AG10803 (cell line): Measurements from ENCODE around the gene TAAR5.

Experiments
- DNase-seq: peaks from one replicate; pipeline ENCODE4 v3.0.0; 2010; ENCODE audit warnings: low read depth
- H3K4me3 ChIP-seq: 2 replicates; pipeline ENCODE4 v1.5.1; 2011; ENCODE audit warnings: mild to moderate bottlenecking, low read length, control low read depth
- TF ChIP-seq, protein P1 (sequence below): conservative IDR thresholded peaks from 2 replicates; pipeline ENCODE4 v1.5.1; 2011; ENCODE audit warnings: mild to moderate bottlenecking, low read length, control low read depth, inconsistent platforms

Gene TAAR5

DNA sequence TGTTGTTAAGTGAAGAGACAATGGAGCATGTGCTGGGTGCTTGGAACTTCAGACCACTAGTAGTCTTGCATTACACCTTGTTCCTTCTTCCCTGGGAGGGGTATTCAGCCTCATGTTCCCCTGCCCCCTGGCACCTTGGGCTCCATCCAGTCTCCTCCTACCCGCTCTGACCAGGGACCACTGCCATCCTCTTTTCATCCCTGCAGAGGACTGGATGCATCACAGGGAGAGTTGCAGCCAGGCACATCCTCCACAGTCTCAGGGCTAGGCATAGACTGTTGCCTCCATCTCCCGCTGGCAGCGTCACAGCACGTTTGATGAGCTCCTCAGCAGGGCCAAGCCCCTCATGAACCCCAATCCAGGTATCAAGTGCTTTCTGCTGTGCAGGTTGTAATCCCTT, 38.3 kb downstream of the TAAR5 start:
- TF ChIP-seq, protein P1, sequence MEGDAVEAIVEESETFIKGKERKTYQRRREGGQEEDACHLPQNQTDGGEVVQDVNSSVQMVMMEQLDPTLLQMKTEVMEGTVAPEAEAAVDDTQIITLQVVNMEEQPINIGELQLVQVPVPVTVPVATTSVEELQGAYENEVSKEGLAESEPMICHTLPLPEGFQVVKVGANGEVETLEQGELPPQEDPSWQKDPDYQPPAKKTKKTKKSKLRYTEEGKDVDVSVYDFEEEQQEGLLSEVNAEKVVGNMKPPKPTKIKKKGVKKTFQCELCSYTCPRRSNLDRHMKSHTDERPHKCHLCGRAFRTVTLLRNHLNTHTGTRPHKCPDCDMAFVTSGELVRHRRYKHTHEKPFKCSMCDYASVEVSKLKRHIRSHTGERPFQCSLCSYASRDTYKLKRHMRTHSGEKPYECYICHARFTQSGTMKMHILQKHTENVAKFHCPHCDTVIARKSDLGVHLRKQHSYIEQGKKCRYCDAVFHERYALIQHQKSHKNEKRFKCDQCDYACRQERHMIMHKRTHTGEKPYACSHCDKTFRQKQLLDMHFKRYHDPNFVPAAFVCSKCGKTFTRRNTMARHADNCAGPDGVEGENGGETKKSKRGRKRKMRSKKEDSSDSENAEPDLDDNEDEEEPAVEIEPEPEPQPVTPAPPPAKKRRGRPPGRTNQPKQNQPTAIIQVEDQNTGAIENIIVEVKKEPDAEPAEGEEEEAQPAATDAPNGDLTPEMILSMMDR = no peak
- no peak overlapping the region for H3K4me3 ChIP-seq
- DNase-seq = no peak

DNA sequence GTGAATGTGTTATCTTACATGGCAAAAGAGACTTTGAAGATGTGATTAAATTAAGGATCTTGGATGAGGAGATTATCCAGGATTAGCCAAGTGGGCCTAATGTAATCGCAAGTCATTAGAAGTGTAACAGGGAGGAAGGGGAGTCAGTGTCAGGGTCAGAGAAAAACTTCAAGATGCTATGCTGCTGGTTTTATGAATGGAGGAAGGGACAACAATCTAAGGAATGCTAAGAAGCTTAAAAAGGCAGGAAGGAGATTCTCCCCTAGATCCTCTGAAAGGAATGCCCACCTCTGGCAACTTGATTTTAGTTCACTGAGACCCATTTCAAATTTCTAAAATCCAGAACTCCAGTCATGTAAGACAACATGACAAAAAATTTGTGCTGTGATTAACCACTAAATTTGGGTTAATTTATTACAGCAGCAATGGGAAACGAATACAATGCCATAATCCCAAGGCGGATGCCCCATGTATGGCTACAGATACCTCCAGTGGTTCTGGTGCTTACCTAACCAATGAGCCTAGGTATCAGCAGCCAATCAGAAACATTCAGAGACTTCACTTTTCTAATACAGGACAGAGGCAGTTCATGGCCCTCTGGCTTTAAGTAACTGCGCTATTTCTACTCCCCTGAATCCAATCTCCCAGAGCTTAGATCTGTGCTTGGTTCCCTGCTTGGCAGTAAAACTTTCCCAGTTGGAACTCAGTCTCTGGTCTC, 40.6 kb downstream of the TAAR5 start:
- DNase-seq = no peak
- TF ChIP-seq, protein P1 = no peak
- H3K4me3 ChIP-seq = no peak overlapping the region

DNA sequence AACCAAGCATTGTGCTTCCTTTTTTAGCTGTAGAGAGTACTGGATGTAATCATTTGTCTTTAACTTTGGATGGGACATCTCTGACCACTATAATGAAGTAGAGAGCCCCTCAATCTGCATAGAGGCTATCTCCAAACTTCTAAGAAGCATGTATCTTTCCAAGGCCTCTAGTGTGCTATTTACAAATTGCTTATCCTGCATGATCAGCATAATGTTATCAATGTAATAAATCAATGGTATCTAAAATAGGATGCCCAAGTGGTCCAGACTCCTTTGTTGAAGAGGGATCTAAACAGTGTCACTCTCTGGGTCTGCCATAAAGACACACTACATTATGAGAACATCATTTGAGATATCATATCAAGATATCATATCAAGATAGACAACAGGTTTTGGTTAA, 44.7 kb downstream of the TAAR5 start:
- TF ChIP-seq, protein P1 = no peak
- H3K4me3 ChIP-seq = no peak overlapping the region
- DNase-seq = no peak
